Lower lobe of right lung (tissue), 2 donors: ENCODE data around the gene IQCK. TPM values are rescaled to one million over a fixed set of nuclear protein-coding genes. Genes with fewer than 3 reads are reported as not detected.
A peak's percentile ranks its signal among the peaks of the same experiment; 100 is the strongest.

Experiments used
- ATAC-seq, 2 donors: fragments of 200-7000 bp; cut with Tn5 transposase; one replicate each; pipeline ENCODE4 v1.9.1; 2020 to 2022; ENCODE audit warnings: mild to moderate bottlenecking in 2 of 2, moderate library complexity in 2 of 2
- DNase-seq: peaks from one replicate; pipeline ENCODE4 v3.0.0-alpha.2; 2020
- H3K27ac ChIP-seq: fragments of 200-600 bp; one replicate; pipeline ENCODE4 v1.8.0; 2022
- H3K27me3 ChIP-seq: fragments of 200-600 bp; one replicate; pipeline ENCODE4 v1.8.0; 2022; ENCODE audit warnings: low read depth
- H3K36me3 ChIP-seq: fragments of 200-600 bp; one replicate; pipeline ENCODE4 v1.8.0; 2022; ENCODE audit warnings: mild to moderate bottlenecking
- H3K4me1 ChIP-seq: fragments of 200-600 bp; one replicate; pipeline ENCODE4 v1.8.0; 2022
- H3K4me3 ChIP-seq: fragments of 200-600 bp; one replicate; pipeline ENCODE4 v1.8.0; 2022; ENCODE audit warnings: mild to moderate bottlenecking
- H3K9me3 ChIP-seq: fragments of 200-600 bp; one replicate; pipeline ENCODE4 v1.8.0; 2022
- intact Hi-C: fragments of 100-400 bp; cut with DNase I; formaldehyde crosslinking; loops from one replicate; pipeline ENCODE4 v1.11.0; 2022
- total RNA-seq: library from RNA; stranded (reverse); fragmentation: NEBNext Ultra II Directional; extraction: Animal tissue kit (Norgen Biotek cat#: 25700); gene quantifications from one replicate; pipeline ENCODE4 v1.2.1, GENCODE V29; 2021
- TF ChIP-seq, protein P1 (sequence below): fragments of 200-600 bp; IDR thresholded peaks from one replicate; pipeline ENCODE4 v1.8.0; 2022; ENCODE audit warnings: antibody characterized with exemption, mild to moderate bottlenecking
- donor health status: DM: no; HTN: yes; CAD: no; lungs with severe emphysema.

The IQCK gene
- total RNA-seq, 1 donor from 2014 or later: 14.1 TPM

DNA sequence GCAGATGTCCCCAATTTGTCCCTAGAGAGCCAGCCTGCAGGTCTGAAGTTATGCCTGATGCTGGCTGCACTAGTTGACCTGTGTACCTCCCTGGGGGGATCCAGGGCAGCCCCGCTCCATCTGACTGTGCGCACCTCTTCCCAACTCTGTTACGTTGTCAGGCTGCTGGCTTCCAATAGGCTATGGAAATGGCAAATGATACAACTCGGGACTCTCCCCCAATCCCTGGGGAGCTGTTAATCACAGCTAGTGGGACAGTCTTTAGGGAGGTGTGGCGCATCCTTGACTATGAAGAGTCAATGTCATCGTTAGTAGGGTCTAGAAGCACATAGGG is 136.4 kb downstream of the IQCK start:
- H3K27ac ChIP-seq: no peak overlapping the region

DNA sequence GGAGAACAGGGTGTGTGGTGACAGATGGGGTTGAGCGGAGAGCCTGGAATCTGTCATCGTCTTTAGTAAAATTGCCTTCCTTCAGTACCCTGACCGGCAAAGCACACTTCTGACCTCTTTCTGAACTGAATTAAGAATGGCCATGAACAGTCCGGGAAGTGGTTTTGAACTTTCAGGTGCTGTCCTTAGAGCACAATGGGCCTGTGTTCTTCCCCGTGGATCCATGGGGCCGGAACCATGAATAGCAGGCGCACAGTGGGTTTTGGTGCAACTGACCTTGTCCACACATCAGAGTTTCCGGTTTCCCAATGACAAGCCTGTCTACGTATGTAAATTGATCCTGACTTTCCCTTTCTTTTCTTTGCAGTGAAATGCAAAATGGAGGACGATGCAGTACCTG is 138.0 kb downstream of the IQCK start:
- no peak for DNase-seq
- Histone ChIP-seq H3K27me3 (no peaks in the 10 kb centered on the region), H3K9me3 (no peaks in the 10 kb centered on the region), H3K4me1 (no peaks in the 10 kb centered on the region), H3K4me3 (no peak overlapping the region), H3K27ac (no peak overlapping the region), H3K36me3 (peaks cover 8% of the 10 kb centered on the region)
- TF ChIP-seq, protein P1, sequence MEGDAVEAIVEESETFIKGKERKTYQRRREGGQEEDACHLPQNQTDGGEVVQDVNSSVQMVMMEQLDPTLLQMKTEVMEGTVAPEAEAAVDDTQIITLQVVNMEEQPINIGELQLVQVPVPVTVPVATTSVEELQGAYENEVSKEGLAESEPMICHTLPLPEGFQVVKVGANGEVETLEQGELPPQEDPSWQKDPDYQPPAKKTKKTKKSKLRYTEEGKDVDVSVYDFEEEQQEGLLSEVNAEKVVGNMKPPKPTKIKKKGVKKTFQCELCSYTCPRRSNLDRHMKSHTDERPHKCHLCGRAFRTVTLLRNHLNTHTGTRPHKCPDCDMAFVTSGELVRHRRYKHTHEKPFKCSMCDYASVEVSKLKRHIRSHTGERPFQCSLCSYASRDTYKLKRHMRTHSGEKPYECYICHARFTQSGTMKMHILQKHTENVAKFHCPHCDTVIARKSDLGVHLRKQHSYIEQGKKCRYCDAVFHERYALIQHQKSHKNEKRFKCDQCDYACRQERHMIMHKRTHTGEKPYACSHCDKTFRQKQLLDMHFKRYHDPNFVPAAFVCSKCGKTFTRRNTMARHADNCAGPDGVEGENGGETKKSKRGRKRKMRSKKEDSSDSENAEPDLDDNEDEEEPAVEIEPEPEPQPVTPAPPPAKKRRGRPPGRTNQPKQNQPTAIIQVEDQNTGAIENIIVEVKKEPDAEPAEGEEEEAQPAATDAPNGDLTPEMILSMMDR: no peak
- no peak for ATAC-seq
- intact Hi-C loops: no loop called here

More for the DNA sequence above, 136.4 kb downstream of the IQCK start:
- TF ChIP-seq, protein P1: no peak
- Histone ChIP-seq H3K9me3 (no peaks in the 10 kb centered on the region), H3K27me3 (no peaks in the 10 kb centered on the region), H3K4me1 (no peaks in the 10 kb centered on the region), H3K4me3 (no peak overlapping the region), H3K36me3 (no peaks in the 10 kb centered on the region)
- intact Hi-C loops: no loop called here
- DNase-seq: no peak
- ATAC-seq: no peak

DNA sequence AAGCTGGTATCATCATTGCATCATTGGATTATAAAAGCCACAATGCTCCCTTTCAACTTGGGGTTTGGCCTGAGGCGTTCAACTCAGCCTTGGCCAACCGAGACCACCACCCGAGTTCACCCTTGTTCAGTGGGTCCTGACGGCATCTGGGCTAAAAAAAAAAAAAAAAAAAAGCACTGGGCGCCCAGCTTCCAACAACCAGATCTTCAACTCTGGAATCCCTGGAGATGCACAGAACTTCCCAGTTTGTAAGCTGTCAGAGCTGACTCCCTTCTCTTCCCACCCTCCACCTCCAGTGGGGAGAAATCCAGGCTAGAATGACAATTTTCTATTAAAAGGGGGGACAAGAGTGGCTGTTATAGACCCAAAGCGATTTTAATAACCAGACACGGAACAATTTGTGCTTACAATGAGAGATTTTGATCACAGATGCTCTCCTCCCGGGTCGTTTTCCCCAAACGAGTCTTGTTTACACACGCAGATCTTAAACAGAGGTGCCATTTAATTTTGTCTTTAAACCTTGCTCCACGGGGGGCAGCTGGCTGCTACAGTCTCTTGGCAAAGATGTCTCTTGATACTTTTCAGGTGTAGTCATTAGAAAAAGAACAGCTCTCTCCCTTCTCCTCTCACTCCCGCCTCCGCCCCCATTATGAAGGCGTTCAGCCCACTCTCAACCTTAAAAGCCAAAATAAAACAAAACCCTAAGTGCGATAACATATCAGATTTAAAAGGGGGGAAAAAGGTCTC is 139.7 kb downstream of the IQCK start:
- DNase-seq: peak; percentile 11
- Histone ChIP-seq H3K27ac (no peak overlapping the region), H3K4me1 (no peaks in the 10 kb centered on the region), H3K27me3 (no peaks in the 10 kb centered on the region), H3K36me3 (peaks cover 8% of the 10 kb centered on the region), H3K9me3 (no peaks in the 10 kb centered on the region), H3K4me3 (no peak overlapping the region)
- intact Hi-C loops: no loop called here
- TF ChIP-seq, protein P1: no peak
- ATAC-seq: no peak

DNA sequence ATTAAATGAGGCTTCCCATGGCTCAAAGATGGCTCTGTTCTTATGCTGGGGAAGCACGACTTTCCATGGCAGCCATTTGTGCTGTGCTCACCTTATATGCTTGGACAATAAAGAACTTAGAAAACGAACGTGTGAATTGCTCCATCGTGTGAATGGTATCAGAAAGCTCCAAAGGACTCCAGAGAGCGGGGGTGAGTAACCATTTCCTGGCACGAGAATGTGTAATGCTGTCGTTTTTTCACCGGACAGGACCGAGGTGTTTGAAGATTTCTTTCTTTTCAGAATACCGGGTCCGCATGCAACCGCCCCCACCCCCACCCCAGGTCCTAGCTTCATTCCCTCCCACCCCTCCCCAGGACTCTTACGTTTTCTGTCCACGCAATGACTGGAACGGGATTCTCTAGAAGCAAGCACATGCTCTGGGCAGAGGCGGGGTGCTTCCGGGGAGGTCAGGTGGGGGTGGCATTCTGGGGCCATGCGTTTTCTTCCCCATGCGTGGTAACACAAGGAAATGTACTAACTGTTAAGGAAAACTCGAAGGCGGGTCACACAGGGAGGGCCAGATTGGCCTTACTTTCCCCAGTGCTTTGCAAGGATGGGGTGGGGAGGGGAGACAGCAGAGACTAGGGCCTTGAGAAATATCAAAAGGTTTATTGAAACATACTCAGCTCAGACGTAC is 140.4 kb downstream of the IQCK start:
- Histone ChIP-seq H3K4me3 (no peak overlapping the region), H3K36me3 (peaks cover 8% of the 10 kb centered on the region), H3K4me1 (no peaks in the 10 kb centered on the region), H3K27ac (no peak overlapping the region), H3K9me3 (no peaks in the 10 kb centered on the region), H3K27me3 (no peaks in the 10 kb centered on the region)
- no peak for ATAC-seq
- intact Hi-C loops: no loop called here
- TF ChIP-seq, protein P1: no peak
- peak; percentile 14 for DNase-seq

DNA sequence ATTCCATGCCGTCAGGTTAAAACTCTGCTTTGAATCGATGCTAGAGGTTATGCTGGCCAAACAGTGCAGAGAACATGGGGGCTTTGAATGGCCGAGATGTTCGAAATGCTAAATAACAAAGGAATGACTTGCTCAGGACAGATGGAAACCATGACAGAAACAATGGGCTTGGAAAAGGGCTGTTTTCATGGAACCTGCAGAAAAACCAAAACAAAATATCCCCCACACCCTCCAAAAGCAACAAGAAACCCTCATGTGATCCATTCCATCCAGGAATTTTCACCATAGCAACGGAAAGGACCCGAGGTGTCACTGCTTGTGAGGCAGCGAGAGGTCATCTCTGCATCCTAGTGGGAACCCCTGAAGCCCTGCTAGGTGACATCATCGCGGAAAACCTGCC is 141.1 kb downstream of the IQCK start:
- TF ChIP-seq, protein P1: no peak
- Histone ChIP-seq H3K27ac (no peak overlapping the region), H3K27me3 (no peaks in the 10 kb centered on the region), H3K4me1 (no peaks in the 10 kb centered on the region), H3K36me3 (peaks cover 8% of the 10 kb centered on the region), H3K9me3 (no peaks in the 10 kb centered on the region), H3K4me3 (no peak overlapping the region)
- DNase-seq (no peak), ATAC-seq (no peak)
- intact Hi-C loops: no loop called here
